Stimulated activated CD4-positive, alpha-beta T cell treated with anti-CD3 and anti-CD28 coated beads, Interleukin-1b, Interleukin-23, amount 100 ng/mL, for 4 hours (primary cell): Measurements from ENCODE around the gene TMEM106B.

Experiments used
- DNase-seq, 2 donors: peaks; one replicate each; pipeline ENCODE4 v3.0.0-alpha.2; 2020; ENCODE audit warnings: low read depth in 2 of 2

TMEM106B gene

DNA sequence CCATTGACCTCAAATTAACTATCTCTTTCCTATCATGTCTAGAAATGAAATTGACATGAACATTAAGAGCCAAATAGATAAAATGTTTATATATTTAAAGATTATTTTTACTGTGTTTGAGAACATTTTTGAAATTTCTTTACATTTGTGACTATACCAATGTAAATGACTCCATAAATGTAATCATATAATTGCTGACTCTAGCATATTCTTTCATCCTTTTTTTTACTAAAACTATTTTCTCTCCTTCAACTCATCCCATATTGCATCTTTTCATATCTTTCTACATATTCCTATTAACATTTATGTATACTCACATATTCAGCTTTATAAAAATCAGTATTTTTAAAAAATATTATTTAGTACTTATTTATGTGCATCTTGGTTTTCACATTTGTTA lies 16.9 kb downstream of the TMEM106B start:
- no peak for DNase-seq

- DNase-seq, result no peak
Measured at GRCh38 chr7:12229046-12229445, 18.0 kb downstream of the TMEM106B start.

- DNase-seq, result no peak
Measured at GRCh38 chr7:12231097-12231496, 20.0 kb downstream of the TMEM106B start.

- no peak for DNase-seq
Measured at GRCh38 chr7:12233175-12233574, 22.1 kb downstream of the TMEM106B start.

GRCh38 chr7:12234334-12234865 lies 23.3 kb downstream of the TMEM106B start:
- no peak for DNase-seq

DNA sequence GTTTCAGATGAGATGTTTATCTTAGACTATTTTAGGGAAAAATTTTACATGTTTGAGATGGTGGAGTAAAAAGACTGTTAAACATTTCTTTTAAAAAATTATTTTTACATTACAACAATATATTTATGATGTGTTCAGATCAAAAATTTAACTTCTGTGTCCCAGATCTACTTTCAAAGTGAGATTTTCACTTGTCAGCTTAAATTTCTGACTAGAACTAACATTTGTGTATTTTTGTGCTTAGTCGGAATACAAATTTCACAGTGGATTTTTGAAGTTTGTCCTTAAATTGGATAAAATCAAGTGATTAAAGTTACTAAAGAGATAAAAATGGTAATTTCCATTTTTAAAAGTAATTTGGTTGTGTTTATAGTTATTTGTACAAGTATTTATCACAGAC lies 24.9 kb downstream of the TMEM106B start:
- DNase-seq, result no peak

- DNase-seq, result no peak
Measured at GRCh38 chr7:12237007-12237406, 25.9 kb downstream of the TMEM106B start.

GRCh38 chr7:12239806-12240205 lies 28.7 kb downstream of the TMEM106B start:
- DNase-seq, result no peak

DNA sequence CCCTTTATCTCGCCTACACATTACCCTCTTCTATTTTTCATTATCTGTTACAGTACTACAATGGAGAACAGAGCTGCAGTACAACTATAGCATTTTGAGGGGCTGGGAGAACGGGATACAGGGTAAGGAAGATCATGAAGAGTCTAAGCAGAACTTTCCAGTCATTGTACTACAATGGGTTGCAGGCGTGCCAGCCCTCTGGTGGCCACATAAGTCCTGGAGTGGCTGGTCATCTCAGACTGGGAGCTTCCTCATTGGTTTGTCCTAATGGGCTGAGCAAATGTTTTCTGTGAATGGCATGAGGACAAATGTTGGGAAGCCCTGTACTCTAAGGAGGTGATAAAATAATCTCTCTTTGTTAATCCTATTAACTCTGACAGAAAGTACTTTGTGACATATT lies 33.0 kb downstream of the TMEM106B start:
- DNase-seq, result no peak

DNA sequence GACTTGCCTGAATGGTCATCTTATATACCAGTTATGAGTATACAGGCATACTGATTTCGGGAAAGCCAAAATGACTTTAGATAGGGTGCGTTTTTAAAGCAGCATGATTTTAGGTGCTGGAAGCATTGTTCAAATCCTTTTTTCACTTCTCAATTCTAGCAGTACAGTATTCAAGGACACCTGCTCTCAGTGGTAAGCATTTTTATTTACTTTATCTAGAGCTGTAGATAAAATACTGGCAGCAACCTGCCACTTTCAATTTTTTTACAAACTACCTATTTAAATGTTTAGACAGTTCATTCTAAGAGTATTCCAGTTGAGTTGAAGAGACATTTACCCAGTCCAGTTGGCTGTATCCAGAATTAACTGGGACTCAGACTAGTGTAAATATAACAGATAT lies 33.6 kb downstream of the TMEM106B start:
- DNase-seq, result no peak

GRCh38 chr7:12249706-12250105 lies 38.6 kb downstream of the TMEM106B start:
- no peak for DNase-seq

DNA sequence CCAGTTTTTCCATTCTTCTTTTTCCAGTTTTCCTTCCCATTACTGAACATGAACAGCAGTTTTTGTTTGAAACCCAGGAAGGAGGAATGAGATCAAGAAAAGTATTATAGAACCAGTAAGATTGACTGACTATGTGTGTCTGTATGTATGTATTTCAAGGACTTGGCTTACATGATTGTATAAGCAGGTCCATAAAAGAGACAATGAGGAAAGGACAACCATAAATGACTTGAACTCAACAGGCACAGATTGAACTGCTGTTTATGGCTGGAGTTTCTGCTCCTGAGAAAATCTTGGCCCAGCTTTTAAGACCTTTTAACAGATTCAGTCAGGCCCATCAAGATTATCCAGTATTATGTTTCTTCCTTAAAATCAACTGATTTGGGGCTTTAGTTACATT lies 39.1 kb downstream of the TMEM106B start:
- DNase-seq, result no peak

- no peak for DNase-seq
Measured at GRCh38 chr7:12256090-12256489, 45.0 kb downstream of the TMEM106B start.

- DNase-seq, result peak in 1 of 2 donors; percentile 32
Measured at GRCh38 chr7:12257582-12257981, 46.5 kb downstream of the TMEM106B start.

DNA sequence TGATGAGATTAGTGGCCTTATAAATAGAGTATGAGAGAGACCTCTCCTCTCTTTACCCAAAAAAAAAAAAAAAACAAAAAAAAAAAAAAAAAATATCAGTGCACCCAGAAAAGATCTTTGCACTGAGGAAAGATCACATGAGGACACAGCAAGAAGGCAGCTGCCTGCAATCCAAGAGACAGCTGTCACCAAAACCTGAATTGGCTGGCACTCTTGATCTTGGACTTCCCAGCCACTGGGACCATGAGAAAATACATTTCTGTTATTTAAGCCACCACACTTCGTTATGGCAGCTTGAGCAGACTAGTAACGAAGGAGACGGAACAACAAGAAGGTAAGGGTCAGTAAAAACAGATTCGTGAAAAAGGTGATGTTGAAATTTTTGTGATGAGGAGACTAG lies 47.0 kb downstream of the TMEM106B start:
- no peak for DNase-seq

DNA sequence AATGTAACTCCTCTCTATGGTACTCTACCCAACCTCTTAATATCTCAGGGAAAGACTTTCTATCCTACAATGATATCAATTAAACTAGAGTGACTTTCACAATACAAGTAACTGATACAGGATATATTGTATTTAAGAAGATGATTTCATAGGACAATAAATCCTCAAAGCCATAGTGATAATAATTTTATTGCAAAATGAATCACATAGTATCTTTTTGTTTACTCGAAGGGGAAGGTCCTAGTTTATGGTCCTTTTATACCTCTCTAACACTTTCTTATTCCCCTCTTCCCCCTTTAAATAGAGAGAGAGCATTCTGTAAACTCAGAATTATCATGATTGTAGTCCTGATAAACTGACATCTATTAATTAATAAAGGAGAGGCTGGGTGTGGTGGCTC lies 56.4 kb downstream of the TMEM106B start:
- no peak for DNase-seq

GRCh38 chr7:12269100-12269895 lies 58.2 kb downstream of the TMEM106B start:
- no peak for DNase-seq

DNA sequence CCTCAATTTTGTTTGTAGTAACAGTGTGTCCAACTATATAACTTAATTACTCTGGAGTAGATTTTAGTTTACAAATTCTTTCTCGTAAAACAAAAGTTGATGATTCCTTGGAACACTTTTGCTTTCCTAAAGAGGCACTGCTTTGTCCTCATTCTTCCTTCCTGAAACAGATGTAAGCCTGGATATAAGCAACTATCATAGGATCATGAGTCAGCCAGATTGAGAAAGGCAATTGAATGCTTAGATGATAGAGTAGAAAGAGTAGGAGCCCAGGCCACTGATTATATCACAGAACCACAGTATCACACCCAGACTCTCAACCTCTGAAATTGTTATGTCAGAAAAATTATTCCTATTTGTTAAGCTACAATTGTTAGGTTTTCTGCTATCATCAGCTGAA lies 69.9 kb downstream of the TMEM106B start:
- DNase-seq, result no peak

DNA sequence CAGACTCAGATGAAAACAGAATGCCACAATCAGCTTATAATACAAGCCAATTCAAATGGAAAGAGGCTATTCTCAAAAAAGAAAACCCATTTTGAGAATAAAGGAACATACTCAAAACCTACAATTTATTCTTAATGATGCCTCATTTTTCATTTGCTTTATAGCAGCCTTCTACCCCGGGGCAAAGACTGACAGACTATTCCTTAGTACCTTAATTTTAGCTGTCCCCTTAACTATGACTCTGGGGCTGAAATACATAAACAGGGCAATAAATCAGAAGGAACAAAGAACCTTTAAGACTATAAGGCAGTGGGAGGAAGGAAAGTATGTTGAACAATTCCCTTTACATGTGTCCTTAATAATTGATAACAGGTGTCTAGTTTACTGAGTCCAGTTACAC lies 76.8 kb downstream of the TMEM106B start:
- no peak for DNase-seq

DNA sequence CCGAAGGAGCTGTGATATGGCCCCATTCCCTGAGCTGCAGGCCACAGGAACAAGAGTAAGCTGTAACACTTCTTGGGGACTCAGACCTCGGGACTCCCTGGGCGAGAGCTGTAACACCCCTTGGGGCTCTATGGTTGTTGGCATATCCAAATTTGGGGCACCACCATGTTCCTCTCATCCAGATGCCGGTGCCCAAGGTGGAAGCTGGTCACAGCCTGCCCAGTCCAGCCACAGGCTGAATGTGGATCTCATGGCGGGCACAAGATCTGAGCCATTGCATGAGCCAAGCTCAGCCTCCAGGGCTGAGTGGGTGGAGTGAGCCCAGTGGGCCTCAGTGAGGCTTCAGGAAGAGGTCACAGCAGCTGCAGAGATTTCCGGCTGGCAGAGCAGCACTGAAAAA lies 78.9 kb downstream of the TMEM106B start:
- DNase-seq, result no peak

DNA sequence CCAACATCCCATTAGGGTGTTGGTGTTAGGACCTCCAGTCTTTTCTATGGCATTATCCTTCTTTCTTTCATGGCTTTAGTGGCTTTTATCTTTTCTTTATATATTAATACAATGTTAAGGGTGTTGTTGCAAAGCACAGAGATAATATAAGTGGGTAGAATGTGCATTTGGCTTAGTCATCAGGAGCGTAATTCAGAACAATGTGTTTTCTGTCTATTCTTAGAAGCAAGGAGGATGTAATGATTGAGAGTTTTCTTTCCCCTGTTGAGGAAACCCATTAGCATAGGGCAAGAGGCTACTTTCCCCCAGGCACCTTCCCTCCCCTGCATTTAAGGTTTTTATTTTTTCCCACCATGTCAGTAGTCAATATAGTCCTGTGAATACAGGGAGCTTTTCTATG lies 79.7 kb downstream of the TMEM106B start:
- DNase-seq, result no peak

DNA sequence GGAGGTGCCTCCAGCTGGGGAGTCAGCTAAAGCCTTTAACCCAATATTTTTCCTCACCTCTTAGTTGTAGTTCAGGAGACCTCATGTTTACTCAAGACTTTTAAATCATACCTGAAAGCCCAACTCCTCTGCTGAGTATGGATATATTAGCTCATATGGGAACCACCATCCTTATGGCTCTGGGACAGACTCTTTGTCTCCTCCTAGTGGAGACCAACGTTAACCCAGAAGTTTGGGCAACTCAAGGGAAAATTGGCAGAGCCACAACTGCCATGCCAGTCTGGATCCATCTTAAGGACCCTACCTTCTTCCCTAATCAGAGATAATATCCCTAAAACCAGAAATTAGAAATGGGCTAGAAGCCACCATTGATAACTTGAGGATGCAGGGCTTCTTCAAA lies 80.8 kb downstream of the TMEM106B start:
- no peak for DNase-seq
